Testis (tissue), 2 donors: Measurements from ENCODE around the gene PHLDB3.

Experiments used
- POLR2A ChIP-seq: fragments of 450-650 bp; IDR thresholded peaks from one replicate; pipeline ENCODE4 v1.6.1; 2017; ENCODE audit warnings: antibody characterized with exemption, mild to moderate bottlenecking, moderate library complexity
- TF ChIP-seq, protein P1 (sequence below), 3 experiments: fragments of 450-650 bp in 2 of 3; fragments of 200-600 bp in 1 of 3; sonication (generic) in 1 of 3; IDR thresholded peaks; one replicate each; pipeline ENCODE4 v1.5.1; 2016 to 2019; ENCODE audit warnings: antibody characterized with exemption in 3 of 3, mild to moderate bottlenecking in 2 of 3, moderate library complexity in 1 of 3

- no peak for TF ChIP-seq POLR2A
- TF ChIP-seq, protein P1, sequence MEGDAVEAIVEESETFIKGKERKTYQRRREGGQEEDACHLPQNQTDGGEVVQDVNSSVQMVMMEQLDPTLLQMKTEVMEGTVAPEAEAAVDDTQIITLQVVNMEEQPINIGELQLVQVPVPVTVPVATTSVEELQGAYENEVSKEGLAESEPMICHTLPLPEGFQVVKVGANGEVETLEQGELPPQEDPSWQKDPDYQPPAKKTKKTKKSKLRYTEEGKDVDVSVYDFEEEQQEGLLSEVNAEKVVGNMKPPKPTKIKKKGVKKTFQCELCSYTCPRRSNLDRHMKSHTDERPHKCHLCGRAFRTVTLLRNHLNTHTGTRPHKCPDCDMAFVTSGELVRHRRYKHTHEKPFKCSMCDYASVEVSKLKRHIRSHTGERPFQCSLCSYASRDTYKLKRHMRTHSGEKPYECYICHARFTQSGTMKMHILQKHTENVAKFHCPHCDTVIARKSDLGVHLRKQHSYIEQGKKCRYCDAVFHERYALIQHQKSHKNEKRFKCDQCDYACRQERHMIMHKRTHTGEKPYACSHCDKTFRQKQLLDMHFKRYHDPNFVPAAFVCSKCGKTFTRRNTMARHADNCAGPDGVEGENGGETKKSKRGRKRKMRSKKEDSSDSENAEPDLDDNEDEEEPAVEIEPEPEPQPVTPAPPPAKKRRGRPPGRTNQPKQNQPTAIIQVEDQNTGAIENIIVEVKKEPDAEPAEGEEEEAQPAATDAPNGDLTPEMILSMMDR (IDR thresholded peaks at IDR 0.05): no peak
Measured at GRCh38 chr19:43441716-43442115, 62.8 kb downstream of the PHLDB3 start.
